ENCODE measurements around the gene CRTAP. TPM values are rescaled to one million over a fixed set of nuclear protein-coding genes. Genes with fewer than 3 reads are reported as not detected.
"Not testable (repeated sequence)": the region's sequence is repeated elsewhere in the genome, so short reads cannot be mapped to it uniquely, and the experiment has no call there.

Gene CRTAP
- total RNA-seq, 1 donor: 196 TPM

GRCh38 chr3:33149342-33149741 is 35.5 kb downstream of the CRTAP start:
- TF ChIP-seq, protein P1, sequence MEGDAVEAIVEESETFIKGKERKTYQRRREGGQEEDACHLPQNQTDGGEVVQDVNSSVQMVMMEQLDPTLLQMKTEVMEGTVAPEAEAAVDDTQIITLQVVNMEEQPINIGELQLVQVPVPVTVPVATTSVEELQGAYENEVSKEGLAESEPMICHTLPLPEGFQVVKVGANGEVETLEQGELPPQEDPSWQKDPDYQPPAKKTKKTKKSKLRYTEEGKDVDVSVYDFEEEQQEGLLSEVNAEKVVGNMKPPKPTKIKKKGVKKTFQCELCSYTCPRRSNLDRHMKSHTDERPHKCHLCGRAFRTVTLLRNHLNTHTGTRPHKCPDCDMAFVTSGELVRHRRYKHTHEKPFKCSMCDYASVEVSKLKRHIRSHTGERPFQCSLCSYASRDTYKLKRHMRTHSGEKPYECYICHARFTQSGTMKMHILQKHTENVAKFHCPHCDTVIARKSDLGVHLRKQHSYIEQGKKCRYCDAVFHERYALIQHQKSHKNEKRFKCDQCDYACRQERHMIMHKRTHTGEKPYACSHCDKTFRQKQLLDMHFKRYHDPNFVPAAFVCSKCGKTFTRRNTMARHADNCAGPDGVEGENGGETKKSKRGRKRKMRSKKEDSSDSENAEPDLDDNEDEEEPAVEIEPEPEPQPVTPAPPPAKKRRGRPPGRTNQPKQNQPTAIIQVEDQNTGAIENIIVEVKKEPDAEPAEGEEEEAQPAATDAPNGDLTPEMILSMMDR (IDR thresholded peaks at IDR 0.05; ENCODE audit: insufficient read depth, low read depth, low read length): no peak
- H3K4me3 ChIP-seq (ENCODE audit: low read depth, low read length): no peak overlapping the region
- no peak for DNase-seq (ENCODE audit: low read depth)

DNA sequence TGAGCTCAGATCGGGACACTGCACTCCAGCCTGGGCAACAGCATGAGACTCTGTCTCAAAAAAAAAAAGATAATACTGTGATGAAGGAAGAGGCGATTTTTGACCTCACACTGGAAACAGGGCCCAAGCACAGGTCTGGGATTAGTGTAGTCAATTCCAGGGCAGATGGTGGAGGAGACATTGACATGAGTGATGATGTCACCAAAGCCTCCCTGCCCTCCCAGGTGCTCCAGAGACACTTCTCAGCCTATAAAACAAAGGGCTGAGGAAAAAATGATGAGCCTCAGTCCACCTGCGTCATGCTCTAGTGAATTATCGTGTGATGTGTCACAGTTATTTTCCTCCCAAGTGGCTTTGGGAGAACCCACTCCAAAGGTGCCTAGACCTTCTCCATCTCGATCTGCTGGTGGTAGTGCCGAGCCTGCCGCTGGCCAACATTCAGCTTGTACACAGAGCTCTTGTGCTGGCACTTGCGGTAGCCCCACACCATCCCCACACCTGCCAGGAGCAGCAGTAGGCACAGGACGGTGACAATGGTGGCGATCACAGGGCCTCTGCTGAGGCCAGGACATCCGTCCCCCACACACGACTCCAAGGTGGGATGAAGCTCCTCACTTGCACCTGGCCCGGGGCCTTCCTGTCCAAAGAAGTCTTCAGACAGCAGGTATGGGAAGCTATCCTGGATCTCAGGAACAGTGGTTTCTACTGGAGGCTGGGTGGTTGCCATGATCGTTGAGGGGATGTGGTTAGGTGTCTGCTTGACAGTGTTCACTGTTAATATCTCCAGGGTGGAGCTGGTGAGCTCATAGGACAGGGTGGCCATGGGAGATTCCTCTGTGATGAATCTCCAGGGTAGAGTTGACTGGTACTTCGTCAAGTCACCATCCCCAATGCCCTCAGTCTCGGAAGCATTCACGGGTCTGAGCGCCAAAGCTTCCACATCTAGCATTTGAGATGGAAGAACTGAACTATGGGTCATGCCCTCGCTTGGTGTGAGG is 38.8 kb downstream of the CRTAP start:
- no peak overlapping the region for H3K4me3 ChIP-seq (ENCODE audit: low read depth, low read length)
- no peak for DNase-seq (ENCODE audit: low read depth)
- TF ChIP-seq, protein P1 (IDR thresholded peaks at IDR 0.05; ENCODE audit: insufficient read depth, low read depth, low read length): no peak

GRCh38 chr3:33153782-33154181 is 40.0 kb downstream of the CRTAP start:
- H3K4me3 ChIP-seq (ENCODE audit: low read depth, low read length): no peak overlapping the region
- TF ChIP-seq, protein P1 (IDR thresholded peaks at IDR 0.05; ENCODE audit: insufficient read depth, low read depth, low read length): no peak
- DNase-seq (ENCODE audit: low read depth): no peak

- H3K4me3 ChIP-seq (ENCODE audit: low read depth, low read length): no peak overlapping the region
- TF ChIP-seq, protein P1 (IDR thresholded peaks at IDR 0.05; ENCODE audit: insufficient read depth, low read depth, low read length): no peak
- DNase-seq (ENCODE audit: low read depth): no peak
These were observed 41.5 kb downstream of the CRTAP start for GRCh38 chr3:33155301-33155700.

- TF ChIP-seq, protein P1 (IDR thresholded peaks at IDR 0.05; ENCODE audit: insufficient read depth, low read depth, low read length): no peak
- H3K4me3 ChIP-seq (ENCODE audit: low read depth, low read length): no peak overlapping the region
- DNase-seq (ENCODE audit: low read depth): no peak
These were observed 45.4 kb downstream of the CRTAP start for GRCh38 chr3:33159234-33159633.

- no peak for DNase-seq (ENCODE audit: low read depth)
- TF ChIP-seq, protein P1 (IDR thresholded peaks at IDR 0.05; ENCODE audit: insufficient read depth, low read depth, low read length): no peak
- H3K4me3 ChIP-seq (ENCODE audit: low read depth, low read length): no peak overlapping the region
These were observed 46.2 kb downstream of the CRTAP start for GRCh38 chr3:33159981-33160380.

GRCh38 chr3:33162621-33163020 is 48.8 kb downstream of the CRTAP start:
- DNase-seq (ENCODE audit: low read depth): not testable (repeated sequence)

More at GRCh38 chr3:33162621-33163020, 48.8 kb downstream of the CRTAP start:
- H3K4me3 ChIP-seq (ENCODE audit: low read depth, low read length): not testable (repeated sequence)
